GM23338 (cell line): ENCODE results near the gene AHNAK2.

ENCODE experiments used
- CREB1 ChIP-seq: fragments of 250-450 bp; sonication (Bioruptor Pico); IDR thresholded peaks from 2 replicates; pipeline ENCODE4 v1.5.0; 2020; ENCODE audit warnings: low read depth, mild to moderate bottlenecking, moderate library complexity
- EZH2 ChIP-seq: fragments of 200-600 bp; sonication (generic); IDR thresholded peaks from one replicate; pipeline ENCODE4 v1.8.0; 2017; ENCODE audit warnings: antibody characterized with exemption, mild to moderate bottlenecking, low read depth; ENCODE audit not compliant: unreplicated experiment
- EZH2phosphoT487 ChIP-seq: fragments of 200-600 bp; sonication (generic); IDR thresholded peaks from one replicate; pipeline ENCODE4 v1.8.1; 2018; ENCODE audit warnings: antibody characterized with exemption; ENCODE audit not compliant: unreplicated experiment
- JUNB ChIP-seq: IDR thresholded peaks from one replicate; pipeline ENCODE4 v1.6.1; 2016; ENCODE audit warnings: antibody characterized with exemption; ENCODE audit not compliant: unreplicated experiment
- NANOG ChIP-seq: IDR thresholded peaks from 2 replicates; pipeline ENCODE4 v1.6.1; 2016; ENCODE audit warnings: antibody characterized with exemption, borderline replicate concordance
- POLR2AphosphoS5 ChIP-seq: IDR thresholded peaks from 2 replicates; pipeline ENCODE4 v1.6.1; 2016; ENCODE audit warnings: antibody characterized with exemption, low read depth
- STAT1 ChIP-seq: IDR thresholded peaks from one replicate; pipeline ENCODE4 v1.6.1; 2016; ENCODE audit warnings: antibody characterized with exemption; ENCODE audit not compliant: unreplicated experiment
- ZNF331 ChIP-seq: fragments of 250-450 bp; sonication (Bioruptor Pico); IDR thresholded peaks from 2 replicates; pipeline ENCODE4 v1.5.0; 2020; ENCODE audit warnings: low read depth, mild to moderate bottlenecking, moderate library complexity
- TF ChIP-seq, protein P1 (sequence below), 2 experiments: fragments of 200-600 bp in 1 of 2; sonication (generic) in 1 of 2; conservative IDR thresholded peaks; 2 replicates each; pipeline versions ENCODE4 v1.5.1 to v1.6.1; 2016 to 2017; ENCODE audit warnings: antibody characterized with exemption in 2 of 2, low read depth in 2 of 2, mild to moderate bottlenecking in 2 of 2, moderate library complexity in 1 of 2
- TF ChIP-seq, protein P2 (sequence below): IDR thresholded peaks from one replicate; pipeline ENCODE4 v1.6.1; 2018; ENCODE audit warnings: antibody characterized with exemption; ENCODE audit not compliant: unreplicated experiment

DNA sequence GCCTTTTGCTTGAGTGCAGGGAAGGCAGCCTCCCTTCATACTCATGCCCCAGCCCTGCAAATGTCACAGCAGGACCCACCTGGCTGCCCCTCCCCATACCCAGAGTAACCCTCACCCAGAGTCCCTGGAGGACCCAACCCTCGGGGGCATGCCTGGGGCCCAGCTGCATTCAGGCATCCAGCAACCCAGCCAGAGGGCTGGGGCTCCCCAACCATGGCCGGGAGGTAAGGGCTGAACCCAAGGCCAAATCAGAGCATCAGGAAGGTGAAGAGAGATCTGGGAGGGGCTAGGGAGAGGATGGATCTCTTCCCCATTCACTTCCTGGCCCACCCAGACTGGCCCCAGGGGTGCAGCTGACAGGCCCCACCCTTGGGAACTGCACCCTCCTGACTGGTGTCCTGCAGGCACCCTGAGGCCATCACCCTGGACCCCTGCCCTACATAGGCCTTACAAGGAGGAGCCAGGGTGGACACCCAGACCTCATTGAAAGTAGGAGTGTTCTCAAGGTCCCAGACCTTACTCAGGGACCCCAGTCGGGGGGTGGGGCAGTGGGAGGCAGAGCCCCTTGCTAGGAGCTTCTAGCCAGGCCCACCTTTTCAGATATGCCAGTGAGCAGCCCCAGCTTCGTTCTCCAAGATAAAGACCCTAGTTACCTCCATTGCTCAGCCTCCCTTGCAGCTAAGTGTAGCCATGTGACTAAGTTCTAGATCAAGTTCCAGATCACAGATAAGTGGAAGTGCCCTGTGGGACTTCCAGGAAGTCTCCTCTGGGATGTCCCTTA, 54.3 kb downstream of the AHNAK2 start:
- TF ChIP-seq CREB1 (CRISPR knock-in tag): no peak
- TF ChIP-seq POLR2AphosphoS5: no peak
- TF ChIP-seq, protein P1, sequence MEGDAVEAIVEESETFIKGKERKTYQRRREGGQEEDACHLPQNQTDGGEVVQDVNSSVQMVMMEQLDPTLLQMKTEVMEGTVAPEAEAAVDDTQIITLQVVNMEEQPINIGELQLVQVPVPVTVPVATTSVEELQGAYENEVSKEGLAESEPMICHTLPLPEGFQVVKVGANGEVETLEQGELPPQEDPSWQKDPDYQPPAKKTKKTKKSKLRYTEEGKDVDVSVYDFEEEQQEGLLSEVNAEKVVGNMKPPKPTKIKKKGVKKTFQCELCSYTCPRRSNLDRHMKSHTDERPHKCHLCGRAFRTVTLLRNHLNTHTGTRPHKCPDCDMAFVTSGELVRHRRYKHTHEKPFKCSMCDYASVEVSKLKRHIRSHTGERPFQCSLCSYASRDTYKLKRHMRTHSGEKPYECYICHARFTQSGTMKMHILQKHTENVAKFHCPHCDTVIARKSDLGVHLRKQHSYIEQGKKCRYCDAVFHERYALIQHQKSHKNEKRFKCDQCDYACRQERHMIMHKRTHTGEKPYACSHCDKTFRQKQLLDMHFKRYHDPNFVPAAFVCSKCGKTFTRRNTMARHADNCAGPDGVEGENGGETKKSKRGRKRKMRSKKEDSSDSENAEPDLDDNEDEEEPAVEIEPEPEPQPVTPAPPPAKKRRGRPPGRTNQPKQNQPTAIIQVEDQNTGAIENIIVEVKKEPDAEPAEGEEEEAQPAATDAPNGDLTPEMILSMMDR (conservative IDR thresholded peaks at IDR 0.05; ENCODE audit: low read depth in 2 of 2): no peak
- TF ChIP-seq JUNB: no peak
- no peak for TF ChIP-seq EZH2phosphoT487
- TF ChIP-seq EZH2: no peak
- TF ChIP-seq, protein P2, sequence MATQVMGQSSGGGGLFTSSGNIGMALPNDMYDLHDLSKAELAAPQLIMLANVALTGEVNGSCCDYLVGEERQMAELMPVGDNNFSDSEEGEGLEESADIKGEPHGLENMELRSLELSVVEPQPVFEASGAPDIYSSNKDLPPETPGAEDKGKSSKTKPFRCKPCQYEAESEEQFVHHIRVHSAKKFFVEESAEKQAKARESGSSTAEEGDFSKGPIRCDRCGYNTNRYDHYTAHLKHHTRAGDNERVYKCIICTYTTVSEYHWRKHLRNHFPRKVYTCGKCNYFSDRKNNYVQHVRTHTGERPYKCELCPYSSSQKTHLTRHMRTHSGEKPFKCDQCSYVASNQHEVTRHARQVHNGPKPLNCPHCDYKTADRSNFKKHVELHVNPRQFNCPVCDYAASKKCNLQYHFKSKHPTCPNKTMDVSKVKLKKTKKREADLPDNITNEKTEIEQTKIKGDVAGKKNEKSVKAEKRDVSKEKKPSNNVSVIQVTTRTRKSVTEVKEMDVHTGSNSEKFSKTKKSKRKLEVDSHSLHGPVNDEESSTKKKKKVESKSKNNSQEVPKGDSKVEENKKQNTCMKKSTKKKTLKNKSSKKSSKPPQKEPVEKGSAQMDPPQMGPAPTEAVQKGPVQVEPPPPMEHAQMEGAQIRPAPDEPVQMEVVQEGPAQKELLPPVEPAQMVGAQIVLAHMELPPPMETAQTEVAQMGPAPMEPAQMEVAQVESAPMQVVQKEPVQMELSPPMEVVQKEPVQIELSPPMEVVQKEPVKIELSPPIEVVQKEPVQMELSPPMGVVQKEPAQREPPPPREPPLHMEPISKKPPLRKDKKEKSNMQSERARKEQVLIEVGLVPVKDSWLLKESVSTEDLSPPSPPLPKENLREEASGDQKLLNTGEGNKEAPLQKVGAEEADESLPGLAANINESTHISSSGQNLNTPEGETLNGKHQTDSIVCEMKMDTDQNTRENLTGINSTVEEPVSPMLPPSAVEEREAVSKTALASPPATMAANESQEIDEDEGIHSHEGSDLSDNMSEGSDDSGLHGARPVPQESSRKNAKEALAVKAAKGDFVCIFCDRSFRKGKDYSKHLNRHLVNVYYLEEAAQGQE: no peak
- no peak for TF ChIP-seq ZNF331
- TF ChIP-seq STAT1: no peak
- TF ChIP-seq NANOG: no peak
